ENCODE results near the gene DMD.
"Not testable (repeated sequence)": the region's sequence is repeated elsewhere in the genome, so short reads cannot be mapped to it uniquely, and the experiment has no call there.

The DMD gene

DNA sequence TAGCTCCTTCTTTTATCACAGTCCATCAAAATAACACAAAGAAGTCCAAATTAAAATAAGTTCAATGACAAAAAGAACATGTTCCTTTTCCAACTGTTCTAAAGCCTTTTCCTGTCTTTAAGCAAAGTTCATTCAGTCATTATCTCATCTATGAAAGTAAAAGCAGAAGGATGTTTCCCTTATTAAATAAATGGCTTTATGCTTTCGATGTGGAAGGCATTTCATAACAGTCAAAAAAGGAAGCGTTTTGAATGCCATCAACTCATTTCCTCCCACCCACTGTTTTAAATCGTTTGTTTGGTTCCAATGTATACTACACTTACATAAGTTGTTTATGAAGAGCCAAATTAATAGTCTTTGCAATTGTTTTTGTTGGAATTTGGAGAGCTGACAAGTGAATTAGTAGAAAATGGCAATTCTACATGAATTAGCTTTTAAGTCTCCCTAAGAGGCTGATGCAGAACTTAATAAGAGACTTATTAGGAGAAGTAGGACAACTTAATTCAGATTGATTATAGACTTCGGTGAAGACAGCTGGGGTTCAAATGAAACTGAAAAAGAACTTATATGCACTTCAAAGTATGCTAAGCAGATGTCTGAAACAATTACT, 1746.9 kb downstream of the DMD start:
- DNase-seq (ENCODE audit: low read depth in 4 of 4, low spot score in 1 of 4): no peak

DNA sequence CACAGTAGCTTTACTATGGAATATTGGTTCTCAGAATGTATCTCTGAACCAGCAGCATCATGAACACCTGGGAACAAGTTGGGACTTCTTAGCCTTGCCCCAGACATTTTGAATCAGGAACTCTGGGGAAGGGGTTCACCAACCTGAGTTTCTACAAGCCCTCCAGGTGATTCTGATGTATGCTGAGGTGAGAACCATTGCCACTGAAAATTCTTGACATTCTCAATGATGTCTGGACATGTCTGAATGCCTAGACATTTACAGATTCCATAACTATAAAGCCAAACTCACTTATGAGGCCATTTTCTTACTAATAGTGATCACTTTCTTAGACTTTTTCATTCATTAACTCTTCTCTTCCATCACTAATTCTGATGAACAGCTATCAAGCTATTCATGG, 1750.1 kb downstream of the DMD start:
- no peak for DNase-seq (ENCODE audit: low read depth in 4 of 4, low spot score in 1 of 4)

- DNase-seq (ENCODE audit: low read depth in 4 of 4, low spot score in 1 of 4): no peak
These were observed 1752.0 kb downstream of the DMD start for GRCh38 chrX:31459361-31459760.

- no peak for DNase-seq (ENCODE audit: low read depth in 4 of 4, low spot score in 1 of 4)
These were observed 1761.4 kb downstream of the DMD start for GRCh38 chrX:31449965-31450364.

GRCh38 chrX:31449081-31449480, 1762.3 kb downstream of the DMD start:
- DNase-seq (ENCODE audit: low read depth in 4 of 4, low spot score in 1 of 4): no peak

DNA sequence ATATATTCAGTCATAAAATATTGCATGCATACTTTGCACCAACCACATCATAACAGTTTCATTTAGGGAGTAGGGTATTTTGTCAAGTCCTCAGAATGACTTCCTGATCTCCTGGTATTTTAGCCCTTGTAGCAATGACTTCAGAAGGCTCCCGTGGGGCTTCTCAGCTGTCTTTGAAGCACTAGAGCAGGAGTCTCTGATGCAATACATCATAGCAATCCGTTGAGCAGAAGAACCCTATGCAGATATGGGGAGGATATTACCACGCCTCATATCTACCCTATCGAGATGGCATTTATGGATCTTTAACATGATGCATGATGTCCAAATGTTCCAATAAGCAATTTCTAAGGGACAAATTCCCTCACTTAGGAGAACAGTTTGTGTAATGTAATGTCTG, 1765.8 kb downstream of the DMD start:
- DNase-seq (ENCODE audit: low read depth in 4 of 4, low spot score in 1 of 4): no peak

DNA sequence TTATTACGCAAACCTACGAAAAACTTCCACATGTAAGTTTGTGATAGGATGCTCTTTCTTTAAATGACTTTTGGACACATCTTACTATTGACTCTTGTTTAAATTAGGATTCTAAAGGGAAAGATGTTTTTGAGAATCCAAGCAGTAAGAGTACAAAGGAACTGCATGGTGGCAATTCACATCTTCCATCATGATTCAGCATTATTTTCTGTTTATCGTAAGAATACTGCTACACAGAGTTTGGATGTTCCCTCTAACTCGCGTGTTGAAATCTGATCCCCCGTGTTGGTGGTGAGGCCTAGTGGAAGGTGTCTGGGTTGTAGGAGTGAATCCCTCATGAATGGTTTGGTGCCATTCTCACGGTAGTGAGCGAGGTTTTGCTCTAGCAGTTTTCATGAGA, 1767.7 kb downstream of the DMD start:
- no peak for DNase-seq (ENCODE audit: low read depth in 4 of 4, low spot score in 1 of 4)

GRCh38 chrX:31440546-31440945, 1770.8 kb downstream of the DMD start:
- no peak for DNase-seq (ENCODE audit: low read depth in 4 of 4, low spot score in 1 of 4)

GRCh38 chrX:31436424-31436823, 1774.9 kb downstream of the DMD start:
- DNase-seq (ENCODE audit: low read depth in 4 of 4, low spot score in 1 of 4): no peak

DNA sequence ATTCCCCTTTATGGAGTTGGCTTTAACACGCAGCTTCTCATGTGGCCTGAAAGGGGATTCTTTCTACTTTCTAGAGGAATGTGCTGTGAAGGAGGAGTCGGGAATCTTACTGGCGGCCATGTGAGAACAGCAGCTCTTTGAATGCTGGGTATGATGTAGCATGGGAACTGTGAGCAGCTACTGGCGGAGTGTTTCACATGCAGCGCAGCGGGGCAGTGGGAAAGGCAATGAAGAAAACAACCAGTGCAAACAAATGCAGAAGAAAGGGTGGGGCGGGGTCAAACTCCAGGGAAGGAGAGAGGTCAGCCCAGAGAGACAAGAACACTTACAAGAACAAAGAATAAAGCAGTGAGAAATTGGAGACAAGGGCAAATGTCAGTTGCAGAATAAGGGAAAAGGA, 1775.8 kb downstream of the DMD start:
- no peak for DNase-seq (ENCODE audit: low read depth in 4 of 4, low spot score in 1 of 4)

GRCh38 chrX:31433856-31434255, 1777.5 kb downstream of the DMD start:
- DNase-seq (ENCODE audit: low read depth in 4 of 4, low spot score in 1 of 4): no peak

GRCh38 chrX:31429915-31430314, 1781.4 kb downstream of the DMD start:
- no peak for DNase-seq (ENCODE audit: low read depth in 4 of 4, low spot score in 1 of 4)

DNA sequence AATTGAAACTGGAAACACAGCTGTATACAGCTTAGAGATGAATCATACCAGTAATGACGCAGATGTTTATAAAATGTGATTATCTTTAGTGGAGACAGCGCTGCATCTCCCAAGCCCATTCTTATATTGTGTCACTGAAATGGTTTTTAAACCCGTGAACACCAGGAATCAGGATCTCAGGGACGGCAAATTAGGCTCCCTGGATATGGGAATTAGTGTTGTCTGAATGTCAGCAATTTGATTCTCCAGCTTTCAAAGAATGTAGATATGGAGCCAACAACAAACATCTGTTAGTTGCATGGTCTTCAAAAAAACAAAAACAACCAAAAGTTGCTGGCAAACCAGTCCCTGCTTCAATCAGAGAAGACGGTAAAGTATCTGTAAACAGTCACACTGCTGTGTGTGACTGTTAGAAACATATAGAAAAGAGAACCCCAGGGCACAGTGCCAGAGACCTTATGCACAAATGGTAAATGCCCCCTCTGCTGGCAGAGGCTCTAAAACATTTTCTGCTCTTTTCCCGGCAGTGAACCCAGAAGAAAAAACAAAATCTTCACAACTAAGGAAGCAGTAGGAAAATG, 1787.7 kb downstream of the DMD start:
- no peak for DNase-seq (ENCODE audit: low read depth in 4 of 4, low spot score in 1 of 4)

DNA sequence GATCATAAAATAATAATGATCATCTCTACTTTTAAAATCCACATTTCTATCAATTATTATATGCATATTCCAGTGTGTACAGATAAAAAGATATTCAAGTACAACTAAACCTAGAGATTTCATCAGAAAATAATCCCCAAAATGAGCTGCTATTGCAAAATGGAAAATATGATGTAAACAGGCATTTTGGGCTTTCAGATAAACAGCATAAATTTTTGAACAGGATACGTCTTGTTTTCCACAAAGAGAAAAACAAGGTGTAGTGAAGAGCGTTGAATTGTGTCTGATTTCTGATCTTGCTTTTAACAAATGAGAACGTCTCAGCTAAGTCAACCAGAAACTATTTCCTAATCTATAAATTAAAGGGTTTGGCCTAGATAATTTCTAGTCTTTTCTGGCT, 1789.9 kb downstream of the DMD start:
- DNase-seq (ENCODE audit: low read depth in 4 of 4, low spot score in 1 of 4): no peak

DNA sequence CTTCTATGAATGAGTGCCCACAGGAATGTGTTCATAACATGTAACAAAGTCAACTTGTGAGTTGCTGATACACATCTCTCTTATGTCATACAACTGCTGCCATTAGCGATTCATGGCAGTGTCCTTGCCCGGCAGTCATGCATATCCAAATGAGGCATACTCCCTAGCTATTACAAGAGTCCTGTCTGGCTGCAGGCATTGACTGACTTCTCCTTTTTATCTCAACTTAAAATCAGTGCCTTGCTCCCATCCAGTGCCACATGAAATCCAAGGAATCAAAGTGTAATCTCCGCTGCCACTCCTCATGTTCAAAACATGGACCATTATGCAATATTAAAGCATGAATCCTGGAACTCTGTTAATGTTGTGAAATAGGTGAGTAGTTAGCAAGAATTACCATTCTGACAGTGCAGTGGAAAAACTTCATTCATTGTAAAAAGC, 1790.6 kb downstream of the DMD start:
- DNase-seq (ENCODE audit: low read depth in 4 of 4, low spot score in 1 of 4): no peak

DNA sequence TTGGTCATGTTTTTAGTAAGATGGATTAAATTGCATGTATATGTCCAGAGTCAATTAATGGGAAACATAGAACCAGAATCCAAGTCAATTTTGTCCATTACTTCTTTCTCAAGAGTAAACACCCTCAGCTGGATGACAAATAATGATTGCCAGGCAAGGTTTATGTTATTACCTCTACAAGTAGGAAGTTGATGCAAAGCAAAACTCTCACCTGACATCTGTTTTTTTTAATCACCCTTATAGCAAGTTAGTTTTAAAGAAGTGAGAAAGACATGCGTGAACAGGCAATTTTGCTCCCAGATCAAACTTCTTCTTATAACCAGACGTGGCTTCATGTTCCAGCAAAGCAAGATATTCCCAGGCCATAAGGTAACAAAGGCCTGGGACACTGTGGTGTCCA, 1791.0 kb downstream of the DMD start:
- DNase-seq (ENCODE audit: low read depth in 4 of 4, low spot score in 1 of 4): no peak

- DNase-seq (ENCODE audit: low read depth in 4 of 4, low spot score in 1 of 4): no peak
These were observed 1814.2 kb downstream of the DMD start for GRCh38 chrX:31397119-31397518.

DNA sequence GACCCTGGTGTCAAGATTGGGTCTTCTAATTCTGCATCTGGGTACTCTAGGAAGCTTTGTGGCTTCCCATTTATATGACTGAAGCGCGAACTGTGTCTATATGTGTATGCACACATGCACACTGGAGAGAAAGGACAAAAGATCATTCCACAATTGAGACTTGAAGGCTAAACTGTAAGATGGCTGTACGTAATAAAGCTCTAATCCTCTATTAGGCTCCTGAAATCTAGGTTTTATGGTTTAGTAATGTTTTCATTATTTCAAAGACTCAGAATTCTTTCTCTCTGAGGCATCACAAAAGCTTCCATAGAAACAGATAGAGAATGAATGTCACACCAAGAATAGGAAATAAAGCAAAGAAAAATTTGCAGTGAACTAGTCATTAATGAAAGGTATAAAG, 1818.8 kb downstream of the DMD start:
- no peak for DNase-seq (ENCODE audit: low read depth in 4 of 4, low spot score in 1 of 4)

- DNase-seq (ENCODE audit: low read depth in 4 of 4, low spot score in 1 of 4): no peak
These were observed 1822.4 kb downstream of the DMD start for GRCh38 chrX:31388946-31389345.

DNA sequence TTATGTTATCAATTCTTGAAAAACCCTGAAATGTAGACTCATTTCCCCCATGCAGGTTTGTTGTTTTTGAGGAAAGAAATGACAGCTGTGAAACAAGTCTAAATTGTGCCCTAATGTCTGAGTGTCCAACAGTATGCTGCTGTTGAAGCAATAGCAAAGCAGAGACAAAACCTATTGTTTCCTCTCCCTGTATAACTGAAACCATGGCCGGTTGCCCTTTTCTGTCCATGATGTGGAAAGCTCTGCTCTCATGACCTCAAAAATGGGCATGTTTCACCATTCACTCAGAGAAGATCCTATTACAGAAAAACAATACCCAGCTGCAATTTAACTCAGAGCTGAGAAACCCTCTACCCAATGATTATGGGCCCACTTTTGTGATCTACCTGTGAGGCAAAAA, 1826.9 kb downstream of the DMD start:
- no peak for DNase-seq (ENCODE audit: low read depth in 4 of 4, low spot score in 1 of 4)

- DNase-seq (ENCODE audit: low read depth in 4 of 4, low spot score in 1 of 4): no peak
These were observed 1827.4 kb downstream of the DMD start for GRCh38 chrX:31383991-31384390.

GRCh38 chrX:31378973-31379372, 1832.4 kb downstream of the DMD start:
- DNase-seq (ENCODE audit: low read depth in 4 of 4, low spot score in 1 of 4): not testable (repeated sequence)

- DNase-seq (ENCODE audit: low read depth in 4 of 4, low spot score in 1 of 4): not testable (repeated sequence)
These were observed 1833.5 kb downstream of the DMD start for GRCh38 chrX:31377821-31378220.
